ENCODE measurements around the gene CHD3.

- TF ChIP-seq CTCF (IDR thresholded peaks at IDR 0.05 in 2 of 3, conservative IDR thresholded peaks at IDR 0.05 in 1 of 3; ENCODE audit: control insufficient read depth in 2 of 3, extremely low read depth in 1 of 3, insufficient read depth in 1 of 3, low read depth in 3 of 3, low read length in 3 of 3) (no peak), EP300 (IDR thresholded peaks at IDR 0.05; ENCODE audit: borderline replicate concordance in 1 of 2, control insufficient read depth in 1 of 2, low read depth in 2 of 2, low read length in 2 of 2) (no peak), EGR1 (IDR thresholded peaks at IDR 0.05; ENCODE audit: borderline replicate concordance in 1 of 2, low read depth in 2 of 2, low read length in 2 of 2) (no peak), BMI1 (IDR thresholded peaks at IDR 0.05; ENCODE audit: borderline replicate concordance) (no peak), NRF1 (conservative IDR thresholded peaks at IDR 0.05; ENCODE audit: low read depth, low read length) (no peak), CBX5 (IDR thresholded peaks at IDR 0.05; ENCODE audit: low read depth) (no peak), IRF5 (IDR thresholded peaks at IDR 0.05; ENCODE audit: borderline replicate concordance) (no peak), POLR2A (IDR thresholded peaks at IDR 0.05; ENCODE audit: low read depth, low read length) (no peak), ZNF274 (IDR thresholded peaks at IDR 0.05; ENCODE audit: insufficient read depth, insufficient read length) (no peak), CEBPZ (IDR thresholded peaks at IDR 0.05; ENCODE audit: low read depth, low read length) (no peak), PKNOX1 (IDR thresholded peaks at IDR 0.05) (no peak), ZNF24 (IDR thresholded peaks at IDR 0.05) (no peak)
Observed at GRCh38 chr17:7950578-7950977, 62.0 kb downstream of the CHD3 start.

Data from GM12878 (cell line).